HFF-Myc (cell line): ENCODE measurements around the gene GPR153.

ENCODE experiments used
- DNase-seq: peaks from one replicate; pipeline ENCODE4 v3.0.0-alpha.2; 2011; ENCODE audit warnings: low read depth; ENCODE audit errors: extremely low read depth
- H3K4me3 ChIP-seq: replicated peaks from 2 replicates; pipeline ENCODE4 v1.5.1; 2011; ENCODE audit warnings: low read depth, mild to moderate bottlenecking, control low read depth, low read length
- TF ChIP-seq, protein P1 (sequence below): IDR thresholded peaks from 2 replicates; pipeline ENCODE4 v1.5.1; 2012; ENCODE audit warnings: mild to moderate bottlenecking, low read depth, low read length, control low read depth; ENCODE audit errors: missing control alignments

The GPR153 gene

DNA sequence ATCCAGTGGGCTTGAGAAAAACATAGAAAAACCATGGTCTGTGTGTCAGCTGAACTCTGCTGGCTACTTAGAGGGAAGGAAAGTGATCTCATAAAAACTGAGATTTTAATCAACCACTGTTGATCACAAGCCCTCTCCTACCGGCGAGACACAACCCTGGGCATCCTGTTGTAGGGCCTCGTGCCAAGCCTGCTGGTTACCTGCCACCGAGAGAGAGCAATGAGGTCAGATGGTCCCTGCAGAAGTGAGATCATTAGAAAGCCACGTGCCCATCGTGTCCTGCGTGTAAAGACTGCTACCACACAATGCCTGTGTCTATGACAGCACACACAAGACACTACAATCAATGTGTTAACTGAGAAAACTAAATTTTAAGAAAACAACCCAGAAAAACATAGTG, 41.7 kb upstream of the GPR153 start:
- TF ChIP-seq, protein P1, sequence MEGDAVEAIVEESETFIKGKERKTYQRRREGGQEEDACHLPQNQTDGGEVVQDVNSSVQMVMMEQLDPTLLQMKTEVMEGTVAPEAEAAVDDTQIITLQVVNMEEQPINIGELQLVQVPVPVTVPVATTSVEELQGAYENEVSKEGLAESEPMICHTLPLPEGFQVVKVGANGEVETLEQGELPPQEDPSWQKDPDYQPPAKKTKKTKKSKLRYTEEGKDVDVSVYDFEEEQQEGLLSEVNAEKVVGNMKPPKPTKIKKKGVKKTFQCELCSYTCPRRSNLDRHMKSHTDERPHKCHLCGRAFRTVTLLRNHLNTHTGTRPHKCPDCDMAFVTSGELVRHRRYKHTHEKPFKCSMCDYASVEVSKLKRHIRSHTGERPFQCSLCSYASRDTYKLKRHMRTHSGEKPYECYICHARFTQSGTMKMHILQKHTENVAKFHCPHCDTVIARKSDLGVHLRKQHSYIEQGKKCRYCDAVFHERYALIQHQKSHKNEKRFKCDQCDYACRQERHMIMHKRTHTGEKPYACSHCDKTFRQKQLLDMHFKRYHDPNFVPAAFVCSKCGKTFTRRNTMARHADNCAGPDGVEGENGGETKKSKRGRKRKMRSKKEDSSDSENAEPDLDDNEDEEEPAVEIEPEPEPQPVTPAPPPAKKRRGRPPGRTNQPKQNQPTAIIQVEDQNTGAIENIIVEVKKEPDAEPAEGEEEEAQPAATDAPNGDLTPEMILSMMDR, result no peak
- no peak overlapping the region for H3K4me3 ChIP-seq
- no peak for DNase-seq

DNA sequence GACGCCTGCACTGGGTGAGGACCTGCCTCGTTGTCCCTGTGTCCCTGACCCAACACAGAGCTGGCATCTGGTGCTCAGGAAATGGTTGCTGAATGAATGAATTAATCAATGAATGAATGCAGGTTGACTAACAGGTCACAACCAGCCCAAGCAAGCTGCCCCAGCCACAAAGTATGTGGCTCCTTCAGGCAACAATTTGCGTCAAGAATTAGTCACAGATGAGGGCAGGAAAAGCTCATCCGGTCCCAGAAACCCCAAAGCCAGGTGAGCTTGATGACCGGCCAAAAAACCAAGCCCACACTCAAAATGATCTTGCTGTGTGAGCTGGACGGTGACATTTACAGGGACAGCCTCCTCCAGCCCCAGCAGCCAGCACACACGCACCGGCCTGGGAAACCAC, 40.6 kb upstream of the GPR153 start:
- TF ChIP-seq, protein P1, result no peak
- no peak overlapping the region for H3K4me3 ChIP-seq
- no peak for DNase-seq

DNA sequence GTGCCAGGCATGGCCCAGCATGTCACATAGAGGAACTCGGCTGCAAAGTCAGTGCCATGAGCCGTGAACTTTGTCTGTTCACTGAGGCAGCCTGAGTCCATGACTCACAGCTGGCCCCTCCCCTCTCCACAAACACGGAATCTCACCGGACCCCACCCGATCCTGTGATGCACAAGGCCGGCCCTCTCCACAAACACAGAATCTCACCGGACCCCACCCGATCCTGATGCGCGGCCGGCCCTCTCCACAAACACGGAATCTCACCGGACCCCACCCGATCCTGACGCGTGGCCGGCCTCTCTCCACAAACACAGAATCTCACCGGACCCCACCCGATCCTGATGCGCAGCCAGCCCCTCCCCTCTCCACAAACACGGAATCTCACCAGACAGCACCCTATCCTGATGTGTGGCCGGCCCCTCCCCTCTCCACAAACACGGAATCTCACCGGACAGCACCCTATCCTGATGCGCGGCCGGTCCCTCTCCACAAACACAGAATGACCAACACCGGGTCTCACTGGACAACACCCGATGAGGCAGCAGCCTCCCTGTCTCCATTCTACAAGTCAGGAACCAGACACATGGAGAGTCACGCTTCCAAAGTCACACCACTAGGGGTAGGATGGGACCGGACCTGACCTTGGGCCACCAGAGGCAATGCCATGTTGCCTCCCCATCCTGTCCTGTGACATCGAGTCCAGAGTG, 39.6 kb upstream of the GPR153 start:
- H3K4me3 ChIP-seq, result no peak overlapping the region
- TF ChIP-seq, protein P1, result no peak
- no peak for DNase-seq

DNA sequence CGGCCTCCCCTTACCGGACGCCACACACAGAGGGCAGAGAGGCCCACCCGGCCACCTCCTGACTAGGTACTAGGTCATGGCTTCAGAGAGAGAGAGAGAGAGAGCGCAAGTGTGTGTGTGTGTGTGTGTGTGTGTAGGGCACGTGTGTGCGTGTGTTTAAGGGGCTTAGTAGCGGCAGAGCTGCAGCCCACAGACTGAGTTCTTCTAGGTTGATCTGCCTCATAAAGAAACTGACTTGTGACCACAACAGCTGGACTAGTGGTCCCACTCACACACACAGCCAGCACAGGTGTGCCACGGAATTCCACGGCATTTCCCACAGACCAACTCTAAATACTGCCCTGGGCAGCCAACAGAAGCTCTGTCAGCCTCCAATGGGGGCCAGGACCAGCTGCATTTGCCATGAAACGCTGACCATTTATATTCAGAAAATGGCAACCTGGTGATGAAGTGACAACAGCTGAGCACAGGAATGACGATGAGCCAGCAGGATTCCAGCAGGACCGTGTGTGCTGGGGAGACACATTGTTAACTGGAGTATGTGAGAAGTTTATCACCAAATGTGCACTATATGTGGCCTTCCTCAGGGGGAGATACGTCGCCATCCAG, 38.8 kb upstream of the GPR153 start:
- no peak overlapping the region for H3K4me3 ChIP-seq

DNA sequence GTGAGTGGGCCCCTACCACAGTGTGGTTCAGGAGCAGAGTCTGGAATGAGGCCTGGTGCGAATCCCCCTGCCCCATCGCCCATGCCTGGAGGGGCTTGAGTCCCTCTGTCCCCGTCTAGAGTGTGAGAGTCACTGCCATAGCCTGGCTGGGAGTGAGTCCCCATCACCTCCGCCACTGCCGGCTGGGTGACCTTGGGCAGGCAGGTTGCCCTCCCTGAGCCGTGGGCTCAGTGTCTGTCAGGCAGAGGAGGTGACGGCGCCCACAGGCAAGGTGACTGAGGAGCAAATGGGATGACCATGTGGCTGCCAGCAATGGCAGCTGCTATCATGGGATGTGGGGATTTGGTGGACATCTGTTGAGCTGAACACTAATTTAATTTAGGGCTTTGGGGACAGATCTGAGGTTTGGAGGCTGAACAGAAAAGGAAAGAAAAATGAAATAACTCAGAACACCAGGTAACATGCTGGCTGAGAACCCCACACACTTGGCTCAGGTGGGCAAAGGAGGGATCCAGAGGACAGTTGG, 38.1 kb upstream of the GPR153 start:
- TF ChIP-seq, protein P1, result no peak
- no peak overlapping the region for H3K4me3 ChIP-seq
- DNase-seq, result no peak

More for the DNA sequence above, 38.8 kb upstream of the GPR153 start:
- TF ChIP-seq, protein P1, result no peak
- DNase-seq, result no peak

DNA sequence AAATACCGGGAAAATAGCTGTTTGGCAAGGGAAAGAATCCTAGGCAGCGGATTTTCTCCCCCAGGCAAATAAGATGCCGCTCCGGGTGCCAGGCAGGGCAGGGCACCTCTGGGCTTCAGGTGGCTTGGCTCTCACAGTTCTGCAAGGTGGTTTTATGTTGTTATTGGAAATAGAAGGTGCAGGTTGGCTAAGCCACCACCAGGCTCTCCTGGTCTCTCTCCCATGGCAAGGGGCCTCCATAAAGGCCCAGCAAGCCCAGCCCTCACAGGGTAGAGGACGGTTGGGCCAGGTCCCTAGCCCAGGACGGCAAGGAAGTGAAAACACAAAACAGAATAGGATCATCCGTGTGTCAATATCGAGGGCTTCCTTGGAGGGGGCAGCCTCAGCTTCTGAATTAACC, 37.6 kb upstream of the GPR153 start:
- DNase-seq, result no peak
- TF ChIP-seq, protein P1, result no peak
- no peak overlapping the region for H3K4me3 ChIP-seq
